ENCODE measurements around the gene RHBDL1.

- no peak for TF ChIP-seq EP300 (conservative IDR thresholded peaks at IDR 0.05; ENCODE audit: poor library complexity, severe bottlenecking)
- TF ChIP-seq, protein P1, sequence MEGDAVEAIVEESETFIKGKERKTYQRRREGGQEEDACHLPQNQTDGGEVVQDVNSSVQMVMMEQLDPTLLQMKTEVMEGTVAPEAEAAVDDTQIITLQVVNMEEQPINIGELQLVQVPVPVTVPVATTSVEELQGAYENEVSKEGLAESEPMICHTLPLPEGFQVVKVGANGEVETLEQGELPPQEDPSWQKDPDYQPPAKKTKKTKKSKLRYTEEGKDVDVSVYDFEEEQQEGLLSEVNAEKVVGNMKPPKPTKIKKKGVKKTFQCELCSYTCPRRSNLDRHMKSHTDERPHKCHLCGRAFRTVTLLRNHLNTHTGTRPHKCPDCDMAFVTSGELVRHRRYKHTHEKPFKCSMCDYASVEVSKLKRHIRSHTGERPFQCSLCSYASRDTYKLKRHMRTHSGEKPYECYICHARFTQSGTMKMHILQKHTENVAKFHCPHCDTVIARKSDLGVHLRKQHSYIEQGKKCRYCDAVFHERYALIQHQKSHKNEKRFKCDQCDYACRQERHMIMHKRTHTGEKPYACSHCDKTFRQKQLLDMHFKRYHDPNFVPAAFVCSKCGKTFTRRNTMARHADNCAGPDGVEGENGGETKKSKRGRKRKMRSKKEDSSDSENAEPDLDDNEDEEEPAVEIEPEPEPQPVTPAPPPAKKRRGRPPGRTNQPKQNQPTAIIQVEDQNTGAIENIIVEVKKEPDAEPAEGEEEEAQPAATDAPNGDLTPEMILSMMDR (IDR thresholded peaks at IDR 0.05; ENCODE audit: poor library complexity, severe bottlenecking), result no peak
- TF ChIP-seq EZH2 (IDR thresholded peaks at IDR 0.05; ENCODE audit: borderline replicate concordance, insufficient read depth, low read length, poor library complexity, severe bottlenecking), result no peak
- no peak for TF ChIP-seq RAD21 (conservative IDR thresholded peaks at IDR 0.05)
- TF ChIP-seq TAF1 (IDR thresholded peaks at IDR 0.05; ENCODE audit: low read depth), result no peak
Measured at GRCh38 chr16:644556-644955, 30.9 kb upstream of the RHBDL1 start.
